Measurements from ENCODE around the gene GPC1.

The GPC1 gene

DNA sequence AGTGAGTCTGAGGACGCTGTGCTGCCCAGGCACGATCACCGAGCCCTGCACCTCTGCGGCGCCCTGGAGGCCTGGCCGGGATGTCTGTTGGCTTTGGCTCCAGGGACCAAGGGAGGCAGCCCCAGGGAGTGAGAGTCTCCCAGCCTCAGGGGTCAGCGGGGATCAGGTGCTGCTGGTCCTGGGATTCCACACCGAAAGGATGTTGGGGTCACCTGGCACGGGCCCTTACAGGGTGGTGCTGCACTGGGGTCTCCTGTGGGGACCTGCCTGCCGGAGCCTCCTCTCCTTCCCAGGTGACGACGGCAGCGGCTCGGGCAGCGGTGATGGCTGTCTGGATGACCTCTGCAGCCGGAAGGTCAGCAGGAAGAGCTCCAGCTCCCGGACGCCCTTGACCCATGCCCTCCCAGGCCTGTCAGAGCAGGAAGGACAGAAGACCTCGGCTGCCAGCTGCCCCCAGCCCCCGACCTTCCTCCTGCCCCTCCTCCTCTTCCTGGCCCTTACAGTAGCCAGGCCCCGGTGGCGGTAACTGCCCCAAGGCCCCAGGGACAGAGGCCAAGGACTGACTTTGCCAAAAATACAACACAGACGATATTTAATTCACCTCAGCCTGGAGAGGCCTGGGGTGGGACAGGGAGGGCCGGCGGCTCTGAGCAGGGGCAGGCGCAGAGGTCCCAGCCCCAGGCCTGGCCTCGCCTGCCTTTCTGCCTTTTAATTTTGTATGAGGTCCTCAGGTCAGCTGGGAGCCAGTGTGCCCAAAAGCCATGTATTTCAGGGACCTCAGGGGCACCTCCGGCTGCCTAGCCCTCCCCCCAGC lies 30.5 kb downstream of the GPC1 start:
- no peak overlapping the region for H3K27ac ChIP-seq
- peak; percentile 72 for DNase-seq (ENCODE audit: low spot score)
- TF ChIP-seq CTCF (IDR thresholded peaks at IDR 0.05), result no peak
- no peak overlapping the region for H3K4me3 ChIP-seq

DNA sequence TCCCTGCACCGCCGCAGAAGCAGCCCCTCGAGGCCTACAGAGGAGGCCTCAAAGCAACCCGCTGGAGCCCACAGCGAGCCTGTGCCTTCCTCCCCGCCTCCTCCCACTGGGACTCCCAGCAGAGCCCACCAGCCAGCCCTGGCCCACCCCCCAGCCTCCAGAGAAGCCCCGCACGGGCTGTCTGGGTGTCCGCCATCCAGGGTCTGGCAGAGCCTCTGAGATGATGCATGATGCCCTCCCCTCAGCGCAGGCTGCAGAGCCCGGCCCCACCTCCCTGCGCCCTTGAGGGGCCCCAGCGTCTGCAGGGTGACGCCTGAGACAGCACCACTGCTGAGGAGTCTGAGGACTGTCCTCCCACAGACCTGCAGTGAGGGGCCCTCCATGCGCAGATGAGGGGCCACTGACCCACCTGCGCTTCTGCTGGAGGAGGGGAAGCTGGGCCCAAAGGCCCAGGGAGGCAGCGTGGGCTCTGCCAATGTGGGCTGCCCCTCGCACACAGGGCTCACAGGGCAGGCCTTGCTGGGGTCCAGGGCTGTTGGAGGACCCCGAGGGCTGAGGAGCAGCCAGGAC lies 31.2 kb downstream of the GPC1 start:
- DNase-seq (ENCODE audit: low spot score), result no peak
- Histone ChIP-seq H3K4me3 (no peak overlapping the region), H3K27ac (no peak overlapping the region)
- no peak for TF ChIP-seq CTCF (IDR thresholded peaks at IDR 0.05)

DNA sequence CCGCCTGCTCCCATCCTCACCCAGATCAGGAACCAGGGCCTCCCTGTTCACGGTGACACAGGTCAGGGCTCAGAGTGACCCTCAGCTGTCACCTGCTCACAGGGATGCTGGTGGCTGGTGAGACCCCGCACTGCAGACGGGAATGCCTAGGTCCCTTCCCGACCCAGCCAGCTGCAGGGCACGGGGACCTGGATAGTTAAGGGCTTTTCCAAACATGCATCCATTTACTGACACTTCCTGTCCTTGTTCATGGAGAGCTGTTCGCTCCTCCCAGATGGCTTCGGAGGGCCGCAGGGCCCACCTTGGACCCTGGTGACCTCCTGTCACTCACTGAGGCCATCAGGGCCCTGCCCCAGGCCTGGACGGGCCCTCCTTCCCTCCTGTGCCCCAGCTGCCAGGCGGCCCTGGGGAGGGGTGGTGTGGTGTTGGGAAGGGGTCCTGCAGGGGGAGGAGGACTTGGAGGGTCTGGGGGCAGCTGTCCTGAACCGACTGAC lies 31.7 kb downstream of the GPC1 start:
- Histone ChIP-seq H3K4me3 (no peak overlapping the region), H3K27ac (no peak overlapping the region)
- TF ChIP-seq CTCF (IDR thresholded peaks at IDR 0.05), result no peak
- no peak for DNase-seq (ENCODE audit: low spot score)

DNA sequence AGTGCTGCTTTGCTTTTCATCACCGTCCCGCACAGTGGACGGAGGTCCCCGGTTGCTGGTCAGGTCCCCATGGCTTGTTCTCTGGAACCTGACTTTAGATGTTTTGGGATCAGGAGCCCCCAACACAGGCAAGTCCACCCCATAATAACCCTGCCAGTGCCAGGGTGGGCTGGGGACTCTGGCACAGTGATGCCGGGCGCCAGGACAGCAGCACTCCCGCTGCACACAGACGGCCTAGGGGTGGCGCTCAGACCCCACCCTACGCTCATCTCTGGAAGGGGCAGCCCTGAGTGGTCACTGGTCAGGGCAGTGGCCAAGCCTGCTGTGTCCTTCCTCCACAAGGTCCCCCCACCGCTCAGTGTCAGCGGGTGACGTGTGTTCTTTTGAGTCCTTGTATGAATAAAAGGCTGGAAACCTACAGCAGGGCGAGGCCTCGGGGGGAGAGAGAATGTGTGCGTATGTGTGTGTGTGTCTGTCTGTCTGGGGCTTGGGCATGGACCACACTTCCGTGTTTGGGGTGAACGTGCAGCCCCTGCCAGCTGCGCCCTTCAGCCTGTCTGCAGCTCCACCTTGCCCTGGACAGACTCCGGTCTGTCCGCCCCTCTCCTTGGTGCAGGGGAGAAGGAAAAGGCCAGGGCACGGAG lies 32.3 kb downstream of the GPC1 start:
- no peak for TF ChIP-seq CTCF (IDR thresholded peaks at IDR 0.05)
- no peak overlapping the region for H3K27ac ChIP-seq
- no peak overlapping the region for H3K4me3 ChIP-seq
- DNase-seq (ENCODE audit: low spot score), result no peak

- H3K4me3 ChIP-seq, result no peak overlapping the region
- no peak for TF ChIP-seq CTCF (IDR thresholded peaks at IDR 0.05)
- no peak overlapping the region for H3K27ac ChIP-seq
- DNase-seq (ENCODE audit: low spot score), result no peak
Observed at GRCh38 chr2:240468303-240469238, 33.1 kb downstream of the GPC1 start.

- Histone ChIP-seq H3K4me3 (no peak overlapping the region), H3K27ac (no peak overlapping the region)
- TF ChIP-seq CTCF (IDR thresholded peaks at IDR 0.05), result no peak
- no peak for DNase-seq (ENCODE audit: low spot score)
Observed at GRCh38 chr2:240469239-240469636, 33.8 kb downstream of the GPC1 start.

Data from coronary artery (tissue), 2 donors.